ENCODE data around the gene LSM10.

LSM10 gene

GRCh38 chr1:36367798-36368197 is 29.9 kb downstream of the LSM10 start:
- Histone ChIP-seq H3F3A (ENCODE audit: control insufficient read depth, insufficient read depth) (peaks cover 23% of the 10 kb centered on the region), H3K27ac (ENCODE audit: low read depth, low read length) (no peak overlapping the region), H3K4me1 (ENCODE audit: control insufficient read depth, low read length) (peaks cover 76% of the 10 kb centered on the region), H3K79me2 (ENCODE audit: control insufficient read depth, low read length) (peaks cover 86% of the 10 kb centered on the region), H3K27me3 (ENCODE audit: control insufficient read depth, low read length) (no peaks in the 10 kb centered on the region), H3K9me2 (replicated peaks; ENCODE audit: control insufficient read depth, low read length) (no peaks in the 10 kb centered on the region), H3K9me3 (ENCODE audit: control insufficient read depth, insufficient read depth, low read length) (no peaks in the 10 kb centered on the region), H3K4me3 (ENCODE audit: low read length) (no peak overlapping the region), H4K20me1 (ENCODE audit: control insufficient read depth, insufficient read depth, low read depth, low read length) (peaks cover 17% of the 10 kb centered on the region; the same call in 1 of the 2 replicates), H3K36me3 (ENCODE audit: control insufficient read depth, low read length) (peaks cover 64% of the 10 kb centered on the region), H3K4me2 (ENCODE audit: low read length) (no peak overlapping the region)
- no peak for TF ChIP-seq EZH2phosphoT487 (IDR thresholded peaks at IDR 0.05; ENCODE audit: borderline replicate concordance, low read length)
- TF ChIP-seq CTCF (IDR thresholded peaks at IDR 0.05; ENCODE audit: low read depth, low read length, poor library complexity, severe bottlenecking) = no peak

DNA sequence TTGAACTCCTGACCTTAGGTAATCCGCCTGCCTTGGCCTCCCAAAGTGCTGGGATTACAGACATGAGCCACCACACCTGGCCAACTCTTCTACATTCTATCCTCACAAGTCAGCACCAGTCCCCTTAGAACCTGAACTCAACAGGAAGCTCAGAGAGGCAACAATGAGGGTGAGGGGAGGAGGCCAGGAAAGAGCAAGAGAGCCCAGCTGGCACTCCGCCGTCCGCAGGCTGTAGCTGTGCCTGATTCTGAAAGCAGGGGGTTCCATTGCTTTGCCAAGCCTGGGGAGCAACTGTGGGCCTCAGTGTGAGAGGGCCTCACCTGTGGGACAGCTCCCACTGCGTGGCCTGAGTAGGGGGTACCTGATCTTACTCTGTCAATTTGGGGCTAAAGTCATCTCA is 30.6 kb downstream of the LSM10 start:
- no peak overlapping the region for H3K27ac ChIP-seq (ENCODE audit: low read depth, low read length)
- H3K4me2 ChIP-seq (ENCODE audit: low read length) = peak overlapping the region; percentile 9; the same call in 1 of the 2 replicates

GRCh38 chr1:36366091-36366661 is 31.5 kb downstream of the LSM10 start:
- Histone ChIP-seq H3F3A (ENCODE audit: control insufficient read depth, insufficient read depth) (peaks cover 18% of the 10 kb centered on the region), H4K20me1 (ENCODE audit: control insufficient read depth, insufficient read depth, low read depth, low read length) (peaks cover 17% of the 10 kb centered on the region; the same call in 1 of the 2 replicates), H3K4me3 (ENCODE audit: low read length) (peak overlapping the region; percentile 7; the same call in 1 of the 2 replicates), H3K27ac (ENCODE audit: low read depth, low read length) (peak overlapping the region; percentile 22), H3K27me3 (ENCODE audit: control insufficient read depth, low read length) (no peaks in the 10 kb centered on the region), H3K4me2 (ENCODE audit: low read length) (peak overlapping the region; percentile 43), H3K4me1 (ENCODE audit: control insufficient read depth, low read length) (peaks cover 63% of the 10 kb centered on the region), H3K9me2 (replicated peaks; ENCODE audit: control insufficient read depth, low read length) (no peaks in the 10 kb centered on the region), H3K9me3 (ENCODE audit: control insufficient read depth, insufficient read depth, low read length) (no peaks in the 10 kb centered on the region), H3K36me3 (ENCODE audit: control insufficient read depth, low read length) (peaks cover 71% of the 10 kb centered on the region), H3K79me2 (ENCODE audit: control insufficient read depth, low read length) (peaks cover 90% of the 10 kb centered on the region)
- TF ChIP-seq CTCF (IDR thresholded peaks at IDR 0.05; ENCODE audit: low read depth, low read length, poor library complexity, severe bottlenecking) = peak; percentile 49
- no peak for TF ChIP-seq EZH2phosphoT487 (IDR thresholded peaks at IDR 0.05; ENCODE audit: borderline replicate concordance, low read length)

More for the DNA sequence above, 30.6 kb downstream of the LSM10 start:
- Histone ChIP-seq H3K36me3 (ENCODE audit: control insufficient read depth, low read length) (peaks cover 66% of the 10 kb centered on the region), H3K4me3 (ENCODE audit: low read length) (no peak overlapping the region), H3K4me1 (ENCODE audit: control insufficient read depth, low read length) (peaks cover 68% of the 10 kb centered on the region), H3F3A (ENCODE audit: control insufficient read depth, insufficient read depth) (peaks cover 22% of the 10 kb centered on the region), H3K27me3 (ENCODE audit: control insufficient read depth, low read length) (no peaks in the 10 kb centered on the region), H3K9me3 (ENCODE audit: control insufficient read depth, insufficient read depth, low read length) (no peaks in the 10 kb centered on the region), H3K79me2 (ENCODE audit: control insufficient read depth, low read length) (peaks cover 86% of the 10 kb centered on the region), H4K20me1 (ENCODE audit: control insufficient read depth, insufficient read depth, low read depth, low read length) (peaks cover 17% of the 10 kb centered on the region; the same call in 1 of the 2 replicates), H3K9me2 (replicated peaks; ENCODE audit: control insufficient read depth, low read length) (no peaks in the 10 kb centered on the region)
- TF ChIP-seq CTCF (IDR thresholded peaks at IDR 0.05; ENCODE audit: low read depth, low read length, poor library complexity, severe bottlenecking) (no peak), EZH2phosphoT487 (IDR thresholded peaks at IDR 0.05; ENCODE audit: borderline replicate concordance, low read length) (no peak)
